ENCODE data around the gene GLO1. TPM values are rescaled to one million over a fixed set of nuclear protein-coding genes. Genes with fewer than 3 reads are reported as not detected.

The GLO1 gene
- total and polyA plus RNA-seq, 9 of the 15 experiments (the other 6 are each of a cell fraction or from before 2014, with no cell fraction given): 155 to 331 (median 203) TPM

- peak in 1 of 2 experiments; percentile 61; a peak in 2 of 4 replicates for TF ChIP-seq ZMIZ1 (IDR thresholded peaks at IDR 0.05; ENCODE audit: low read depth in 2 of 2, low read length in 2 of 2)
- TF ChIP-seq, protein P1, sequence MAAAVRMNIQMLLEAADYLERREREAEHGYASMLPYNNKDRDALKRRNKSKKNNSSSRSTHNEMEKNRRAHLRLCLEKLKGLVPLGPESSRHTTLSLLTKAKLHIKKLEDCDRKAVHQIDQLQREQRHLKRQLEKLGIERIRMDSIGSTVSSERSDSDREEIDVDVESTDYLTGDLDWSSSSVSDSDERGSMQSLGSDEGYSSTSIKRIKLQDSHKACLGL (CRISPR knock-in tag; IDR thresholded peaks at IDR 0.05; ENCODE audit: borderline replicate concordance, poor library complexity, severe bottlenecking): no peak
- no peak for TF ChIP-seq KLF1 (tag; IDR thresholded peaks at IDR 0.05)
- peak; percentile 61; the same call in 1 of the 2 replicates for TF ChIP-seq RFX5 (IDR thresholded peaks at IDR 0.05; ENCODE audit: low read depth, low read length)
- TF ChIP-seq ZNF830 (CRISPR knock-in tag; IDR thresholded peaks at IDR 0.05): no peak
- no peak for TF ChIP-seq ATF1 (CRISPR knock-in tag; IDR thresholded peaks at IDR 0.05)
- peak; percentile 89 for TF ChIP-seq ATF1 (tag; IDR thresholded peaks at IDR 0.05)
- peak; percentile 14; the same call in 1 of the 2 replicates for TF ChIP-seq KLF16 (IDR thresholded peaks at IDR 0.05)
- no peak for TF ChIP-seq NCOA2 (IDR thresholded peaks at IDR 0.05; ENCODE audit: partially characterized antibody in 2 of 2)
- TF ChIP-seq PCBP2 (IDR thresholded peaks at IDR 0.05; ENCODE audit: low read depth, low read length, poor library complexity, severe bottlenecking): no peak
- no peak for TF ChIP-seq NR2F6 (CRISPR knock-in tag; IDR thresholded peaks at IDR 0.05)
- TF ChIP-seq, protein P2, sequence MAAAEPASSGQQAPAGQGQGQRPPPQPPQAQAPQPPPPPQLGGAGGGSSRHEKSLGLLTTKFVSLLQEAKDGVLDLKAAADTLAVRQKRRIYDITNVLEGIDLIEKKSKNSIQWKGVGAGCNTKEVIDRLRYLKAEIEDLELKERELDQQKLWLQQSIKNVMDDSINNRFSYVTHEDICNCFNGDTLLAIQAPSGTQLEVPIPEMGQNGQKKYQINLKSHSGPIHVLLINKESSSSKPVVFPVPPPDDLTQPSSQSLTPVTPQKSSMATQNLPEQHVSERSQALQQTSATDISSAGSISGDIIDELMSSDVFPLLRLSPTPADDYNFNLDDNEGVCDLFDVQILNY (CRISPR knock-in tag; IDR thresholded peaks at IDR 0.05): no peak
- TF ChIP-seq, protein P3, sequence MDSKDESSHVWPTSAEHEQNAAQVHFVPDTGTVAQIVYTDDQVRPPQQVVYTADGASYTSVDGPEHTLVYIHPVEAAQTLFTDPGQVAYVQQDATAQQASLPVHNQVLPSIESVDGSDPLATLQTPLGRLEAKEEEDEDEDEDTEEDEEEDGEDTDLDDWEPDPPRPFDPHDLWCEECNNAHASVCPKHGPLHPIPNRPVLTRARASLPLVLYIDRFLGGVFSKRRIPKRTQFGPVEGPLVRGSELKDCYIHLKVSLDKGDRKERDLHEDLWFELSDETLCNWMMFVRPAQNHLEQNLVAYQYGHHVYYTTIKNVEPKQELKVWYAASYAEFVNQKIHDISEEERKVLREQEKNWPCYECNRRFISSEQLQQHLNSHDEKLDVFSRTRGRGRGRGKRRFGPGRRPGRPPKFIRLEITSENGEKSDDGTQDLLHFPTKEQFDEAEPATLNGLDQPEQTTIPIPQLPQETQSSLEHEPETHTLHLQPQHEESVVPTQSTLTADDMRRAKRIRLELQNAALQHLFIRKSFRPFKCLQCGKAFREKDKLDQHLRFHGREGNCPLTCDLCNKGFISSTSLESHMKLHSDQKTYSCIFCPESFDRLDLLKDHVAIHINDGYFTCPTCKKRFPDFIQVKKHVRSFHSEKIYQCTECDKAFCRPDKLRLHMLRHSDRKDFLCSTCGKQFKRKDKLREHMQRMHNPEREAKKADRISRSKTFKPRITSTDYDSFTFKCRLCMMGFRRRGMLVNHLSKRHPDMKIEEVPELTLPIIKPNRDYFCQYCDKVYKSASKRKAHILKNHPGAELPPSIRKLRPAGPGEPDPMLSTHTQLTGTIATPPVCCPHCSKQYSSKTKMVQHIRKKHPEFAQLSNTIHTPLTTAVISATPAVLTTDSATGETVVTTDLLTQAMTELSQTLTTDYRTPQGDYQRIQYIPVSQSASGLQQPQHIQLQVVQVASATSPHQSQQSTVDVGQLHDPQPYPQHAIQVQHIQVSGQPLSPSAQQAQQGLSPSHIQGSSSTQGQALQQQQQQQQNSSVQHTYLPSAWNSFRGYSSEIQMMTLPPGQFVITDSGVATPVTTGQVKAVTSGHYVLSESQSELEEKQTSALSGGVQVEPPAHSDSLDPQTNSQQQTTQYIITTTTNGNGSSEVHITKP (IDR thresholded peaks at IDR 0.05; ENCODE audit: partially characterized antibody): no peak
- no peak for TF ChIP-seq TRIM25 (IDR thresholded peaks at IDR 0.05; ENCODE audit: borderline replicate concordance)
- TF ChIP-seq C11orf30 (IDR thresholded peaks at IDR 0.05; ENCODE audit: low read depth): peak; percentile 78; the same call in 1 of the 2 replicates
- TF ChIP-seq CTBP1 (IDR thresholded peaks at IDR 0.05; ENCODE audit: borderline replicate concordance): peak; percentile 68; the same call in 1 of the 2 replicates
- TF ChIP-seq BDP1 (IDR thresholded peaks at IDR 0.05; ENCODE audit: insufficient read depth, insufficient read length): no peak
Observed at GRCh38 chr6:38702558-38703397, at the start of gene GLO1 (continued).
